H54 (cell line): ENCODE measurements around the gene RPS29.
"Not testable (repeated sequence)": the region's sequence is repeated elsewhere in the genome, so short reads cannot be mapped to it uniquely, and the experiment has no call there.

Source experiments
- DNase-seq: peaks from one replicate; pipeline ENCODE4 v3.0.0; 2011; ENCODE audit warnings: low spot score, mixed read lengths; ENCODE audit not compliant: insufficient read length
- FAIRE-seq: peaks from 3 replicates; lab custom pipeline; 2011; peaks lifted over from hg19 to GRCh38; lab: Jason Lieb, UNC
- POLR2A ChIP-seq: IDR thresholded peaks from 2 replicates; pipeline ENCODE4 v1.6.1; 2011; ENCODE audit warnings: low read depth, mild to moderate bottlenecking, low read length

Gene RPS29

GRCh38 chr14:49585803-49586672 is at the start of gene RPS29:
RPS29 (minus strand) TSS chr14:49586380; CDS start chr14:49586346, 34 bp downstream.
- peak; percentile 49 for TF ChIP-seq POLR2A
- DNase-seq = peak; percentile 48

GRCh38 chr14:49634547-49635334 is 48.6 kb upstream of the RPS29 start, which contains the start of gene DNAAF2:
DNAAF2 (minus strand) TSS chr14:49635244; CDS start chr14:49635149, 95 bp downstream.
- TF ChIP-seq POLR2A = no peak
- FAIRE-seq (no peak), DNase-seq (peak; percentile 12)

More at GRCh38 chr14:49585803-49586672, at the start of gene RPS29:
- peak; percentile 92 for FAIRE-seq

- FAIRE-seq (peak; percentile 52), DNase-seq (peak; percentile 72)
- peak; percentile 74 for TF ChIP-seq POLR2A
Observed at GRCh38 chr14:49633640-49634546, 47.7 kb upstream of the RPS29 start.

GRCh38 chr14:49623941-49624839 is 38.0 kb upstream of the RPS29 start:
- no peak for TF ChIP-seq POLR2A
- DNase-seq (no peak), FAIRE-seq (no peak)

GRCh38 chr14:49623387-49623786 is 37.2 kb upstream of the RPS29 start:
- no peak for DNase-seq
- no peak for TF ChIP-seq POLR2A
- FAIRE-seq = no peak

- FAIRE-seq = no peak
- TF ChIP-seq POLR2A = no peak
- DNase-seq = no peak
Observed at GRCh38 chr14:49622022-49622607, 35.9 kb upstream of the RPS29 start.

GRCh38 chr14:49621114-49621881 is 35.1 kb upstream of the RPS29 start:
- FAIRE-seq (no peak), DNase-seq (no peak)
- no peak for TF ChIP-seq POLR2A

- DNase-seq (peak; percentile 76), FAIRE-seq (peak; percentile 67)
- TF ChIP-seq POLR2A = peak; percentile 89
Observed at GRCh38 chr14:49620182-49621113, 34.3 kb upstream of the RPS29 start, which contains the start of the genes MGAT2 and RPL36AL. MGAT2 (plus strand) TSS chr14:49620799; CDS start chr14:49621269, 470 bp downstream. RPL36AL (minus strand) TSS chr14:49620626; CDS start chr14:49619104, 1,522 bp downstream.

GRCh38 chr14:49619730-49620129 is 33.5 kb upstream of the RPS29 start:
- TF ChIP-seq POLR2A = no peak
- no peak for FAIRE-seq
- DNase-seq = no peak

- DNase-seq, FAIRE-seq: not testable (repeated sequence)
Observed at GRCh38 chr14:49619273-49619672, 33.1 kb upstream of the RPS29 start.
